ENCODE results near the gene RIOX2. TPM values are rescaled to one million over a fixed set of nuclear protein-coding genes. Genes with fewer than 3 reads are reported as not detected.

RIOX2 gene
- total RNA-seq, 2 experiments from 2014 or later, result 46.5 to 46.7 TPM

GRCh38 chr3:97983933-97984491 is 11.8 kb upstream of the RIOX2 start:
- no peak overlapping the region for H3K27ac Mint-ChIP-seq
- peaks cover 37% of the 10 kb centered on the region for H3K4me1 Mint-ChIP-seq
- H3K36me3 Mint-ChIP-seq (ENCODE audit: low read depth), result peaks cover 16% of the 10 kb centered on the region
- H3K9me3 Mint-ChIP-seq, result peaks cover 7% of the 10 kb centered on the region
- no peak overlapping the region for H3K4me3 Mint-ChIP-seq
- ChIA-PET CTCF (interaction anchor here (1.0 to 1.9 kb wide), 5 partner anchors 13 to 162 kb away, joined by 3 to 7 read pairs (median 4); partner anchors contain the start of genes CRYBG3 and RIOX2), POLR2A (interaction anchor here (0.6 to 1.8 kb wide), 2 partner anchors 13 to 586 kb away, joined by 3 to 4 read pairs; no protein-coding TSS in a partner anchor)
- no peaks in the 10 kb centered on the region for H3K27me3 Mint-ChIP-seq
- DNase-seq, result no peak

- POLR2A ChIA-PET, result interaction anchor here (1.0 to 1.7 kb wide), 2 partner anchors 11 to 13 kb away, joined by 3 to 7 read pairs; no protein-coding TSS in a partner anchor
- Mint-ChIP-seq H3K36me3 (ENCODE audit: low read depth) (peaks cover 16% of the 10 kb centered on the region), H3K4me1 (peaks cover 39% of the 10 kb centered on the region), H3K4me3 (no peak overlapping the region), H3K27me3 (no peaks in the 10 kb centered on the region), H3K9me3 (no peaks in the 10 kb centered on the region), H3K27ac (peak overlapping the region; percentile 44)
- CTCF ChIA-PET, result interaction anchor here (0.9 to 1.6 kb wide), 4 partner anchors 10 to 160 kb away, joined by 3 to 4 read pairs (median 3); partner anchors contain the start of gene CRYBG3
- peak; percentile 26 for DNase-seq
Measured at GRCh38 chr3:97981886-97982285, 9.7 kb upstream of the RIOX2 start.

- ChIA-PET CTCF (no interaction called here), POLR2A (no interaction called here)
- Mint-ChIP-seq H3K4me1 (peaks cover 48% of the 10 kb centered on the region), H3K36me3 (ENCODE audit: low read depth) (peaks cover 10% of the 10 kb centered on the region), H3K27ac (no peak overlapping the region), H3K4me3 (no peak overlapping the region), H3K27me3 (no peaks in the 10 kb centered on the region), H3K9me3 (no peaks in the 10 kb centered on the region)
- DNase-seq, result no peak
Measured at GRCh38 chr3:97979610-97980009, 7.4 kb upstream of the RIOX2 start.

- CTCF ChIA-PET, result interaction anchor here (1.4 kb wide), 1 partner anchor 48 kb away, joined by 5 read pairs; no protein-coding TSS in a partner anchor
- DNase-seq, result no peak
- Mint-ChIP-seq H3K4me1 (peaks cover 52% of the 10 kb centered on the region), H3K27ac (no peak overlapping the region), H3K4me3 (no peak overlapping the region), H3K27me3 (no peaks in the 10 kb centered on the region), H3K9me3 (no peaks in the 10 kb centered on the region), H3K36me3 (ENCODE audit: low read depth) (peaks cover 5% of the 10 kb centered on the region)
- POLR2A ChIA-PET, result no interaction called here
Measured at GRCh38 chr3:97975466-97975865, 3.2 kb upstream of the RIOX2 start.

- Mint-ChIP-seq H3K4me3 (no peak overlapping the region), H3K4me1 (peaks cover 52% of the 10 kb centered on the region), H3K27me3 (no peaks in the 10 kb centered on the region), H3K27ac (peak overlapping the region; percentile 25), H3K36me3 (ENCODE audit: low read depth) (peaks cover 5% of the 10 kb centered on the region), H3K9me3 (no peaks in the 10 kb centered on the region)
- POLR2A ChIA-PET, result no interaction called here
- DNase-seq, result no peak
- CTCF ChIA-PET, result interaction anchor here (1.4 kb wide), 1 partner anchor 48 kb away, joined by 5 read pairs; no protein-coding TSS in a partner anchor
Measured at GRCh38 chr3:97974996-97975395, 2.8 kb upstream of the RIOX2 start.

- no peak for DNase-seq
- H3K36me3 Mint-ChIP-seq (ENCODE audit: low read depth), result peaks cover 8% of the 10 kb centered on the region
- ChIA-PET POLR2A (no interaction called here), CTCF (no interaction called here)
- peaks cover 67% of the 10 kb centered on the region for H3K4me1 Mint-ChIP-seq
- no peaks in the 10 kb centered on the region for H3K27me3 Mint-ChIP-seq
- H3K4me3 Mint-ChIP-seq, result peak overlapping the region; percentile 64
- peak overlapping the region; percentile 34 for H3K27ac Mint-ChIP-seq
- no peaks in the 10 kb centered on the region for H3K9me3 Mint-ChIP-seq
Measured at GRCh38 chr3:97972976-97973375, 745 bp upstream of the RIOX2 start.

GRCh38 chr3:97970956-97971620 is 1.1 kb downstream of the RIOX2 start:
- H3K27me3 Mint-ChIP-seq, result no peaks in the 10 kb centered on the region
- ChIA-PET POLR2A (interaction anchor here (0.6 to 4.7 kb wide), 12 partner anchors 10 to 622 kb away, joined by 3 to 56 read pairs (median 4); partner anchors contain the start of genes CPOX and CRYBG3), CTCF (interaction anchor here (0.8 to 5.7 kb wide), 7 partner anchors 10 to 155 kb away, joined by 3 to 47 read pairs (median 4); partner anchors contain the start of gene CRYBG3)
- no peaks in the 10 kb centered on the region for H3K9me3 Mint-ChIP-seq
- H3K27ac Mint-ChIP-seq, result peak overlapping the region; percentile 93
- no peak for DNase-seq
- H3K4me3 Mint-ChIP-seq, result peak overlapping the region; percentile 86
- peaks cover 23% of the 10 kb centered on the region for H3K36me3 Mint-ChIP-seq (ENCODE audit: low read depth)
- H3K4me1 Mint-ChIP-seq, result peaks cover 86% of the 10 kb centered on the region

- ChIA-PET CTCF (interaction anchor here (1.7 to 5.7 kb wide), 4 partner anchors 52 to 154 kb away, joined by 7 to 47 read pairs (median 16); partner anchors contain the start of gene CRYBG3), POLR2A (interaction anchor here (1.3 to 4.7 kb wide), 9 partner anchors 13 to 149 kb away, joined by 3 to 56 read pairs (median 5); partner anchors contain the start of gene CRYBG3)
- no peak for DNase-seq
- H3K4me1 Mint-ChIP-seq, result peaks cover 91% of the 10 kb centered on the region
- H3K36me3 Mint-ChIP-seq (ENCODE audit: low read depth), result peaks cover 31% of the 10 kb centered on the region
- no peaks in the 10 kb centered on the region for H3K9me3 Mint-ChIP-seq
- peak overlapping the region; percentile 93 for H3K27ac Mint-ChIP-seq
- H3K27me3 Mint-ChIP-seq, result no peaks in the 10 kb centered on the region
- peak overlapping the region; percentile 86 for H3K4me3 Mint-ChIP-seq
Measured at GRCh38 chr3:97970156-97970555, 2.1 kb downstream of the RIOX2 start.

GRCh38 chr3:97969541-97969940 is 2.7 kb downstream of the RIOX2 start:
- POLR2A ChIA-PET, result interaction anchor here (0.8 to 4.7 kb wide), 11 partner anchors 18 to 204 kb away, joined by 3 to 56 read pairs (median 4); partner anchors contain the start of genes ARL6 and CRYBG3
- Mint-ChIP-seq H3K4me1 (peaks cover 89% of the 10 kb centered on the region), H3K27ac (peak overlapping the region; percentile 93), H3K9me3 (no peaks in the 10 kb centered on the region), H3K36me3 (ENCODE audit: low read depth) (peaks cover 35% of the 10 kb centered on the region), H3K4me3 (peak overlapping the region; percentile 86), H3K27me3 (no peaks in the 10 kb centered on the region)
- CTCF ChIA-PET, result interaction anchor here (1.8 to 5.7 kb wide), 3 partner anchors 53 to 147 kb away, joined by 6 to 47 read pairs (median 17); partner anchors contain the start of gene CRYBG3
- DNase-seq, result no peak

- Mint-ChIP-seq H3K36me3 (ENCODE audit: low read depth) (peaks cover 43% of the 10 kb centered on the region), H3K4me1 (peaks cover 87% of the 10 kb centered on the region), H3K9me3 (no peaks in the 10 kb centered on the region), H3K4me3 (peak overlapping the region; percentile 23), H3K27ac (peak overlapping the region; percentile 64), H3K27me3 (no peaks in the 10 kb centered on the region)
- CTCF ChIA-PET, result interaction anchor here (0.7 to 5.7 kb wide), 12 partner anchors 12 to 604 kb away, joined by 3 to 47 read pairs (median 4); partner anchors contain the start of gene CRYBG3
- POLR2A ChIA-PET, result interaction anchor here (0.8 to 4.7 kb wide), 9 partner anchors 13 to 203 kb away, joined by 3 to 56 read pairs (median 4); partner anchors contain the start of genes ARL6 and CRYBG3
- peak; percentile 45 for DNase-seq
Measured at GRCh38 chr3:97968376-97968775, 3.9 kb downstream of the RIOX2 start.

GRCh38 chr3:97967966-97968365 is 4.3 kb downstream of the RIOX2 start:
- CTCF ChIA-PET, result interaction anchor here (0.7 to 5.7 kb wide), 12 partner anchors 13 to 604 kb away, joined by 3 to 47 read pairs (median 4); partner anchors contain the start of gene CRYBG3
- peak overlapping the region; percentile 64 for H3K27ac Mint-ChIP-seq
- H3K36me3 Mint-ChIP-seq (ENCODE audit: low read depth), result peaks cover 45% of the 10 kb centered on the region
- H3K4me3 Mint-ChIP-seq, result no peak overlapping the region
- H3K27me3 Mint-ChIP-seq, result no peaks in the 10 kb centered on the region
- POLR2A ChIA-PET, result interaction anchor here (0.8 to 4.7 kb wide), 8 partner anchors 13 to 203 kb away, joined by 3 to 56 read pairs (median 4); partner anchors contain the start of genes ARL6 and CRYBG3
- no peak for DNase-seq
- H3K9me3 Mint-ChIP-seq, result no peaks in the 10 kb centered on the region
- peaks cover 83% of the 10 kb centered on the region for H3K4me1 Mint-ChIP-seq

- no peak overlapping the region for H3K27ac Mint-ChIP-seq
- no peak overlapping the region for H3K4me3 Mint-ChIP-seq
- peaks cover 62% of the 10 kb centered on the region for H3K36me3 Mint-ChIP-seq (ENCODE audit: low read depth)
- peaks cover 40% of the 10 kb centered on the region for H3K4me1 Mint-ChIP-seq
- ChIA-PET POLR2A (no interaction called here), CTCF (interaction anchor here (1.1 kb wide), 1 partner anchor 22 kb away, joined by 3 read pairs; no protein-coding TSS in a partner anchor)
- H3K9me3 Mint-ChIP-seq, result no peaks in the 10 kb centered on the region
- DNase-seq, result no peak
- H3K27me3 Mint-ChIP-seq, result no peaks in the 10 kb centered on the region
Measured at GRCh38 chr3:97960993-97961766, 11.1 kb downstream of the RIOX2 start.
